ENCODE measurements around the gene SHISA8.

- no peak for TF ChIP-seq TAF1 (IDR thresholded peaks at IDR 0.05; ENCODE audit: borderline replicate concordance, insufficient read depth, low read length)
- TF ChIP-seq SIN3A (IDR thresholded peaks at IDR 0.05; ENCODE audit: borderline replicate concordance, insufficient read depth, low read length) = no peak
- no peak for TF ChIP-seq POLR2AphosphoS5 (IDR thresholded peaks at IDR 0.05; ENCODE audit: low read depth, low read length)
- TF ChIP-seq REST (IDR thresholded peaks at IDR 0.05; ENCODE audit: insufficient read depth in 1 of 2, low read depth in 2 of 2, low read length in 2 of 2) = no peak
- TF ChIP-seq FOXP2 (optimal IDR thresholded peaks at IDR 0.05; ENCODE audit: borderline replicate concordance, extremely low read depth, extremely low read length, insufficient read depth) = no peak
Measured at GRCh38 chr22:41902932-41903421, 11.9 kb downstream of the SHISA8 start.

Data from PFSK-1 (cell line).